Astrocyte (in vitro differentiated cells and primary cell): ENCODE measurements around the gene C5orf15.

Experiments used
- CTCF ChIP-seq: IDR thresholded peaks from 2 replicates; pipeline ENCODE4 v1.5.1; 2011; ENCODE audit warnings: low read depth, mild to moderate bottlenecking, inconsistent platforms, low read length, moderate library complexity; ENCODE audit not compliant: insufficient read depth
- EZH2 ChIP-seq: IDR thresholded peaks from 2 replicates; pipeline ENCODE4 v1.6.1; 2012; ENCODE audit warnings: mild to moderate bottlenecking, low read length, inconsistent platforms; ENCODE audit not compliant: insufficient read depth

GRCh38 chr5:133957080-133957479 lies 11.3 kb downstream of the C5orf15 start:
- TF ChIP-seq CTCF (no peak), EZH2 (no peak)
